GM12864 (cell line): Measurements from ENCODE around the gene CLSTN3.

Source experiments
- DNase-seq: peaks from one replicate; pipeline ENCODE4 v3.0.0-alpha.2; 2011; ENCODE audit warnings: low read depth
- H3K4me3 ChIP-seq: 2 replicates; pipeline ENCODE4 v1.5.1; 2011; ENCODE audit warnings: mild to moderate bottlenecking, low read depth, low read length, control low read depth
- CTCF ChIP-seq: IDR thresholded peaks from 2 replicates; pipeline ENCODE4 v1.5.1; 2011; ENCODE audit warnings: low read depth, mild to moderate bottlenecking, moderate library complexity, low read length, control low read depth, inconsistent platforms; ENCODE audit errors: missing control alignments

CLSTN3 gene

GRCh38 chr12:7110661-7111060, 19.5 kb upstream of the CLSTN3 start:
- no peak for DNase-seq
- TF ChIP-seq CTCF: no peak
- no peak overlapping the region for H3K4me3 ChIP-seq

- TF ChIP-seq CTCF: no peak
- no peak overlapping the region for H3K4me3 ChIP-seq
- DNase-seq: no peak
Measured at GRCh38 chr12:7112041-7112440, 18.1 kb upstream of the CLSTN3 start.

- peak; percentile 74 for TF ChIP-seq CTCF
- DNase-seq: no peak
- H3K4me3 ChIP-seq: no peak overlapping the region
Measured at GRCh38 chr12:7113389-7113871, 16.7 kb upstream of the CLSTN3 start.

GRCh38 chr12:7114008-7114407, 16.2 kb upstream of the CLSTN3 start:
- H3K4me3 ChIP-seq: no peak overlapping the region
- TF ChIP-seq CTCF: no peak
- no peak for DNase-seq

- H3K4me3 ChIP-seq: no peak overlapping the region
- no peak for DNase-seq
- no peak for TF ChIP-seq CTCF
Measured at GRCh38 chr12:7114851-7115250, 15.3 kb upstream of the CLSTN3 start.

- no peak for DNase-seq
- TF ChIP-seq CTCF: no peak
- no peak overlapping the region for H3K4me3 ChIP-seq
Measured at GRCh38 chr12:7116196-7116595, 14.0 kb upstream of the CLSTN3 start.

- no peak for TF ChIP-seq CTCF
- no peak overlapping the region for H3K4me3 ChIP-seq
- DNase-seq: no peak
Measured at GRCh38 chr12:7116916-7117315, 13.3 kb upstream of the CLSTN3 start.
